NT2/D1 (cell line): ENCODE results near the gene S1PR3.

Experiments used
- SUZ12 ChIP-seq: IDR thresholded peaks from 2 replicates; pipeline ENCODE4 v1.6.1; 2011; ENCODE audit not compliant: insufficient read length, insufficient read depth; ENCODE audit errors: extremely low read depth
- YY1 ChIP-seq: IDR thresholded peaks from 2 replicates; pipeline ENCODE4 v1.6.1; 2011; ENCODE audit not compliant: insufficient read length, insufficient read depth

DNA sequence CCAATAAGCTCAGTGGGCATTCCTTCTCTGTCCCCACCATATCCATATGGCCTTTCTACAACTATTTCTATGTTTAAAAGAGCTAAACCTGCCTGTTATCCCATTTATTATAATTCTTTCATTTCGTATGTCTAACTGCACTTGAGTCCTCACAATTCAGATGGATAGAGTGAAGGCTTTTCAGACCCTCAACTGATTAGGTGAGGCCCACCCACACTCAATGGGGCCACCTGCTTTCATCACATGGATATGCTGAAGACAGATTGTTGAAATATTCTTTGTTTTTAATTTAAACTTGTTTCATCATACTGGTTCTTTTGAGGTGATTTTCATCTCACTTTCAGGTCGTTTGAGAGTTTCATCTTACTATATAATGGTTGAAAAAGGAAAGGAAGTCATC is 5.7 kb upstream of the S1PR3 start:
- TF ChIP-seq YY1 = no peak
- no peak for TF ChIP-seq SUZ12
